Hepatic stellate cell (primary cell): ENCODE measurements around the gene HIKESHI.

Experiments used
- DNase-seq: peaks from one replicate; pipeline ENCODE4 v3.0.0; 2011; ENCODE audit warnings: low spot score

The HIKESHI gene

GRCh38 chr11:86374586-86374985 lies 72.5 kb downstream of the HIKESHI start, which contains the start of gene CCDC81:
CCDC81 (plus strand) TSS chr11:86374887; CDS start chr11:86375164, 277 bp downstream.
- DNase-seq, result peak; percentile 31

DNA sequence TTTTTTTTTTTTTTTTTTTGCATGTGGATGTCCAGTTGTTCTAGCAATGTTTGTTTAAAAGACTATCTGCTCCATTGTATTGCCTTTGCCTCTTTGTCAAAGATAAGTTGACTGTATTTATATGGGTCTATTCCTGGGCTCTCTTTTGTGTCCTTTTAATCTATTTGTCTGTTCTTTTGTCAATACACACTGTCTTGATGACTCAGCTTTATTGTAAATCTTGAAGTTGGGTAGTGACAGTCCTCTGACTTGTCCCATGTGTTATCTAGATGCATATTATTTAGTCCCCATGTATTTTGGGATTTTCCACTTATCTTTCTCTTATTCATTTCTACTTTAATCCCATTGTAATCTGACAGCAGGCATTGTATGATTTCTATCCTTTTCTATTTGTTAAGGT lies 75.9 kb downstream of the HIKESHI start:
- no peak for DNase-seq

GRCh38 chr11:86380295-86381059 lies 78.4 kb downstream of the HIKESHI start:
- DNase-seq, result no peak

DNA sequence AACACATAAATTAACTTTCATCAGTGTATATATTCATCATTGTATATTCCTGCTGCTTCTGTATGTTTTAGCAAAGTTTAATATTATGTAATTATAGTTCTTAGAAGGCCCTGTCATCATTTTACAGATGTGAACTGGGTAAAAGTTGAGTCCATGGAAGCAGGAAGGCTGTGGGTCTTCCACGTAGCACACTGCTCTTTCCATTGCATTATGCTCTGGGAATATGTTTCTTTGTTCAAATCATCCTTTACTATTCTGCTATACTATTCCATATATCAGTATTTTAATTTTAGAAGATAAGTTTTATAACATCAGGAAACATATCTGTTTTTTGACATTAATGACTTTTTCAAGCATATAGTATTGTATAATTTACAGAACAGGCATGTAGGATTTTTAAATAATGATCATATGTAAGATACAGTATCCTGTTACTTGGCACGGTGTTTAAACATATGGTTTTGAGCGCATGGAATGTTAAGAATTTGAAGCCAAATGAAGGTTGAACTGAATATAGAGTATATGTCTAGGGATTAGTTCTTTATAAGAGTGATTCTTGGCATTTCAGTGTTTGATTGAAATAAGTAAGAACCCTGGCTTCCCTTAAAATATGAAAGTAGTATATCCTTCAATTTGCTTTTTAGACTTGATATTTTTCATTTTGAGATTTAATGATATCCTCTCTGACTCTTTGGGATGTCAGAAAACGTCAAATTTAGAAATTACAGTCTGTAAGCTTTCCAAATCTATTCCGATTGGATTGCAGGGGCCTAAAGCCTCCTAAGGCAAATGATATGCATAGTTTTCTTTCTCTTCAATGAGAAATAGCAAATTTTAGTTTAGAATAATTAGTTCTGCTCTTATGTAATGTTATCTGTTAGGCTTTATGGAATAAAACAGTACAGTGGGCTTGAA lies 81.3 kb downstream of the HIKESHI start:
- no peak for DNase-seq

GRCh38 chr11:86386283-86386682 lies 84.2 kb downstream of the HIKESHI start:
- no peak for DNase-seq

GRCh38 chr11:86386746-86387145 lies 84.7 kb downstream of the HIKESHI start:
- no peak for DNase-seq

DNA sequence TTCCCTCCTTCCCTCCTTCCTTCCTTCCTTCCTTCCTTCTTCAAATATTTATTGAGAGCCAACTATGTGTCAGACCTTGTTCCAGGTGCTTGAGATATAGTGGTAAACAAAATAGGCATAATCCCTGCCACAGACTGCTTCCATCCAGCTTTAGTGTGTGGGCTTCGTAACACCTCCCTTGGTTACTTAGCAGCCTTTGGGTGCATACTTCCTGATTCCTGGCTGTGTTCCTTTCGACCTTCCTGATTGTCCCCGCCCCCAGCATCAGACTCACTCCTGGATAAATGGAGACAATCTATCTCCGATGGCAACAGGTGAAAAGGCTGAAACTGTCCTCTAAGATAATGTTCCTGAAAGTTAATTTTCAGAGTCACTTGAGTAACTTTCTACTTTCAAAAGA lies 86.2 kb downstream of the HIKESHI start:
- DNase-seq, result no peak

DNA sequence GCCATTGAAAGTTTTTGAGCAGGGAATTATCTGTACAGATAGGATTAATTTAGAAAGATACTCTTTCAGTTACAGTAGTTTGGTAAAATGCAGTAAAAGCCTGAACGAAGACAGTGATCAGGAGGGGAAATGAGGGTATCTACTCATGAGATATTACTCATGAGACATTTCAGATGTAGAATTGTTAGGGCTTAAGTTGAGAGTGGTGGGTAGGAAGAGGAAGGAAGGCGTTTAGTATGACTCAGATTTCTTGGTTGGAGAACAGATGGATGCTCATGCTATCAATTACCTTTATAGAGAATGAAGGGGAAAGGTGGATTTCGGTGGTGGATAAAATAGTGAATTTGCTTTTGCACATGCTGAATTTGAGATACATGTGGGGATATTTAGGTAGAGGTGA lies 88.4 kb downstream of the HIKESHI start:
- no peak for DNase-seq

DNA sequence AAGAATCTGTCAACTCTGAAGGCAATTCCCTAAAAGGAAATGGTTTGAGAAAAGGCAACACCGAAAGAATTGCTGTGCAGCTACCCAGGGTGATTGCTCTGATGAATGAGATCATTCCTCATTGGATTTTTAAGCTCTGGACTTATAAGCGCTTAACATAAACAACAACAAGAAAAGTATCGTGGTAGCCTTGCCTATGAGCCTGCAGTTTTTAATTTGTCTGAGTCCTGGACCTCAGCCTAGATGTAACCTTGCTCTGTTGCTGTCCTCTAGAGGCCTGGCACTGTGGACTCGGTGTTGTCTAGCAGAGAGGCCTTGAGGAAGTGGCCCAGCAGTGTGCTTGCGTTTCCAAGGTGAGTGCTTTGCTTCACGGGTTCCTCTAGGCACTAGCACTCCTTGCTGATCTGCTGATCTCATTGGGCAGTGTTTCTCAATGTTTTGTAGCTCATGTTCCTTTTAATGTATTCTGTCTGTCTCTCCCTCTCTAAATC lies 93.1 kb downstream of the HIKESHI start:
- DNase-seq, result peak; percentile 20
